Brain microvascular endothelial cell (primary cell): ENCODE results near the gene CEMP1.

ENCODE experiments used
- DNase-seq: peaks from one replicate; pipeline ENCODE4 v3.0.0-alpha.2; 2020
- H3K27ac ChIP-seq: fragments of 250-450 bp; sonication (Bioruptor Pico); 2 replicates; pipeline ENCODE4 v1.5.1; 2020; ENCODE audit warnings: mild to moderate bottlenecking, moderate library complexity
- H3K27me3 ChIP-seq: fragments of 250-450 bp; sonication (Bioruptor Pico); replicated peaks from 2 replicates; pipeline ENCODE4 v1.5.1; 2020; ENCODE audit warnings: mild to moderate bottlenecking
- H3K36me3 ChIP-seq: fragments of 250-450 bp; sonication (Bioruptor Pico); replicated peaks from 2 replicates; pipeline ENCODE4 v1.5.1; 2020; ENCODE audit warnings: mild to moderate bottlenecking
- H3K4me3 ChIP-seq: 2 replicates; pipeline ENCODE4 v1.5.1; 2011; ENCODE audit warnings: low read depth, mild to moderate bottlenecking, control low read depth, low read length, moderate library complexity
- in situ Hi-C: cut with HindIII; loops from 2 replicates; pipeline ENCODE4 v1.10.0; 2017; ENCODE audit warnings: low sequenced_read_pairs, low pct_ligation_motif_present
- TF ChIP-seq, protein P1 (sequence below): IDR thresholded peaks from 2 replicates; pipeline ENCODE4 v1.5.1; 2011; ENCODE audit warnings: low read depth, mild to moderate bottlenecking, moderate library complexity, low read length, control low read depth, inconsistent platforms; ENCODE audit errors: missing control alignments

CEMP1 gene

DNA sequence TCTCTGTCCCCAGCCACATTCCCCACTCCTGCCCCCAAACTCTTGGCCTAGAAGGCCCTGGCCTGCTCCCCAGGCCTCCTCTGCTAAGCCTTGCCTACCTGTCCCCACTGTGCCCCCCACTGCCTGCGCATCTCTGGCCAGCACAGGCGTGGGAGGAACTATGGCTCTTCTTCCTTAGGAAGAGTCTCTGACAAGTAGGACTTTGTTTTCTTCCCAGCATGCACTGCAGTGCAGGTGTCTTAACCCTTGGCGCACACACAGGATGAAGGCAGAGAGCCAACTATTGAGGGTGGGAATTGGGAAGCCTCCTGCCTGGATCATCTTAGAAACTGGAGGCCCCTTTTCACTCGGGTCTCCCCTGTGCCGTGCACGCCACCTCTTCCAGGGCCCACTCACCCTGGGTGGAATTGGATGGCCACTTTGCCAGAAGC, 7.4 kb downstream of the CEMP1 start:
- H3K36me3 ChIP-seq, result peaks cover 43% of the 10 kb centered on the region
- H3K27me3 ChIP-seq, result no peaks in the 10 kb centered on the region
- TF ChIP-seq, protein P1, sequence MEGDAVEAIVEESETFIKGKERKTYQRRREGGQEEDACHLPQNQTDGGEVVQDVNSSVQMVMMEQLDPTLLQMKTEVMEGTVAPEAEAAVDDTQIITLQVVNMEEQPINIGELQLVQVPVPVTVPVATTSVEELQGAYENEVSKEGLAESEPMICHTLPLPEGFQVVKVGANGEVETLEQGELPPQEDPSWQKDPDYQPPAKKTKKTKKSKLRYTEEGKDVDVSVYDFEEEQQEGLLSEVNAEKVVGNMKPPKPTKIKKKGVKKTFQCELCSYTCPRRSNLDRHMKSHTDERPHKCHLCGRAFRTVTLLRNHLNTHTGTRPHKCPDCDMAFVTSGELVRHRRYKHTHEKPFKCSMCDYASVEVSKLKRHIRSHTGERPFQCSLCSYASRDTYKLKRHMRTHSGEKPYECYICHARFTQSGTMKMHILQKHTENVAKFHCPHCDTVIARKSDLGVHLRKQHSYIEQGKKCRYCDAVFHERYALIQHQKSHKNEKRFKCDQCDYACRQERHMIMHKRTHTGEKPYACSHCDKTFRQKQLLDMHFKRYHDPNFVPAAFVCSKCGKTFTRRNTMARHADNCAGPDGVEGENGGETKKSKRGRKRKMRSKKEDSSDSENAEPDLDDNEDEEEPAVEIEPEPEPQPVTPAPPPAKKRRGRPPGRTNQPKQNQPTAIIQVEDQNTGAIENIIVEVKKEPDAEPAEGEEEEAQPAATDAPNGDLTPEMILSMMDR, result no peak
- DNase-seq, result no peak
- H3K27ac ChIP-seq, result no peak overlapping the region
- in situ Hi-C loops, result no loop called here
- H3K4me3 ChIP-seq, result no peak overlapping the region

DNA sequence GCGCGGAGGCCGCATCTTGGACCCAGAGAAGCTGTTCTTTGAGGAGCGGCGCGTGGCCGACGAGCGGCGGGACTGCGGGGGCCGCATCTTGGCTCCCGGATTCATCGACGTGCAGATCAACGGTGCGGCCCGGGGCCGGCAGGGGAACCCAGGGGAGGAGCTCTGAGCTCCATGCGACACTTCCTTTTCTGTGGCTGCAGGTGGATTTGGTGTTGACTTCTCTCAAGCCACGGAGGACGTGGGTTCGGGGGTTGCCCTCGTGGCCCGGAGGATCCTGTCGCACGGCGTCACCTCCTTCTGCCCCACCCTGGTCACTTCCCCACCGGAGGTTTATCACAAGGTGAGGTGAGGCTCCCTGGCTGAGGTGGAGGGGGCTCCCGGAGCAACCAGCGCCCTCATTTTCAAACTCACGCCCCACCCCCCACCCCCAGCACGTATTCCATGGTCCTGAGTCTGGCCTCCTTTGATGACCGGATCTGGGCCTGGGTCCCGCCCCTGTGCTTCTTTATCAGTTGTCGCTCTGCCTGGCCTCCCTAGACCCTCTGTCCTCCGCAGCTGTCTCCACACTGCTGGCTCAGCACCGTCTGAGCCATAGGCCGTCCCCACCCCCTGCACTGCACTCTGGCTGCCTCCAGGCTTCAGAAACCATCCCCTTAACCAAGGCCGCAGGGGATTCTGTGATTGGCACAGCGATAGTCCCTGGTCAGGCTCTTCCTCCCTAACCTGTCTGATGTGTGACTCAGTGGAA, 10.2 kb downstream of the CEMP1 start:
- TF ChIP-seq, protein P1, result peak; percentile 18
- peaks cover 27% of the 10 kb centered on the region for H3K36me3 ChIP-seq
- H3K27me3 ChIP-seq, result no peaks in the 10 kb centered on the region
- in situ Hi-C loops, result no loop called here
- peak overlapping the region; percentile 72 for H3K4me3 ChIP-seq
- DNase-seq, result no peak
- peak overlapping the region; percentile 71 for H3K27ac ChIP-seq

DNA sequence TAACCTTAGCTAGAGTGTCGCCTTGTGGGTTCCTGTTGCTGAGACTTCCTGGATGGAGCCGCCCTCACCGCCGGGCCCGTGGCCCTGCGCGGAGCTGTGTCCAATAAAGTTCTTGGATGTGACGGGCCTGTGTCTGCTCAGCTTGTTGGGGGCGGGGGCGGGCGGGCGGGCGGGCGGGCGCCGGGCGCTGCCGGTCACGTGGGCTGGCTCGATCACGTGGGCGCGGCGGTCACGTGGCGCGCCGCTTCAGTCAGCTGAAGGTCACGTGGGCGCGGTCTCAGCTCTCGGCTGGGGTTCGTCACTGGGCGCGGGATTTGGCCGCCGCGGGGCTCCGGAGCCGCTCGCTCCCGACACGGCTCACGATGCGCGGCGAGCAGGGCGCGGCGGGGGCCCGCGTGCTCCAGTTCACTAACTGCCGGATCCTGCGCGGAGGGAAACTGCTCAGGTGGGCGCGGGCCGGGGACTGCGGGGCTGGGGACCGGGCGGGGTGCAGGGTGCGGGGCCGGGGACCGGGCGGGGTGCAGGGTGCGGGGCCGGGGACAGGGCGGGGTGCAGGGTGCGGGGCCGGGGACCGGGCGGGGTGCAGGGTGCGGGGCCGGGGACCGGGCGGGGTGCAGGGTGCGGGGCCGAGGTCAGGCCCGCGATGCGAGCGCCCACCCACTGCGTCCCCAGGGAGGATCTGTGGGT, 11.0 kb downstream of the CEMP1 start, which contains the start of gene AMDHD2:
Gene AMDHD2, plus strand, starts transcription at position 275 of the 687 bp plus-strand sequence. Its CDS starts 88 bp downstream, at position 363.
- TF ChIP-seq, protein P1, result no peak
- Histone ChIP-seq H3K27ac (peak within 1 kb of the TSS; percentile 71), H3K4me3 (peak within 1 kb of the TSS; percentile 72), H3K36me3 (peaks cover 27% of the 10 kb centered on the region), H3K27me3 (no peaks in the 10 kb centered on the region)
- in situ Hi-C loops, result no loop called here
- DNase-seq, result peak; percentile 87

DNA sequence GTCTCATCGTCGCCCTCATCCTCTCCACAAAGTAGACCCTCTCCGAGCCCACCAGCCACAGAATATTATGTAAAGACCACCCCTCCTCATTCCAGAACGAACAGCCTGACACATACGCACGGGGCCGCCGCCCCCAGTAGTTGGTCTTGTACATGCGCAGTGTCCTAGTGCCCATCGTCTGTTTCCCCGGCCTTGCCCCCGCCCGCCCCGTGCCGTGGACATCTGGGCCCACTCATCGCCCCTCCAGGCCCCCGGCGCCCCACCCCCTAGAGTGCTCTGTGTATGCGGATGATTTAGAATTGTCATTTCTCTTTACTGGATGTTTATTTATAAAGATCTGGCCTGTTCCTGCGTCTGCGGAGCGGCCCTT, 11.5 kb downstream of the CEMP1 start:
- Histone ChIP-seq H3K27ac (no peak overlapping the region), H3K4me3 (peak overlapping the region; percentile 17)

DNA sequence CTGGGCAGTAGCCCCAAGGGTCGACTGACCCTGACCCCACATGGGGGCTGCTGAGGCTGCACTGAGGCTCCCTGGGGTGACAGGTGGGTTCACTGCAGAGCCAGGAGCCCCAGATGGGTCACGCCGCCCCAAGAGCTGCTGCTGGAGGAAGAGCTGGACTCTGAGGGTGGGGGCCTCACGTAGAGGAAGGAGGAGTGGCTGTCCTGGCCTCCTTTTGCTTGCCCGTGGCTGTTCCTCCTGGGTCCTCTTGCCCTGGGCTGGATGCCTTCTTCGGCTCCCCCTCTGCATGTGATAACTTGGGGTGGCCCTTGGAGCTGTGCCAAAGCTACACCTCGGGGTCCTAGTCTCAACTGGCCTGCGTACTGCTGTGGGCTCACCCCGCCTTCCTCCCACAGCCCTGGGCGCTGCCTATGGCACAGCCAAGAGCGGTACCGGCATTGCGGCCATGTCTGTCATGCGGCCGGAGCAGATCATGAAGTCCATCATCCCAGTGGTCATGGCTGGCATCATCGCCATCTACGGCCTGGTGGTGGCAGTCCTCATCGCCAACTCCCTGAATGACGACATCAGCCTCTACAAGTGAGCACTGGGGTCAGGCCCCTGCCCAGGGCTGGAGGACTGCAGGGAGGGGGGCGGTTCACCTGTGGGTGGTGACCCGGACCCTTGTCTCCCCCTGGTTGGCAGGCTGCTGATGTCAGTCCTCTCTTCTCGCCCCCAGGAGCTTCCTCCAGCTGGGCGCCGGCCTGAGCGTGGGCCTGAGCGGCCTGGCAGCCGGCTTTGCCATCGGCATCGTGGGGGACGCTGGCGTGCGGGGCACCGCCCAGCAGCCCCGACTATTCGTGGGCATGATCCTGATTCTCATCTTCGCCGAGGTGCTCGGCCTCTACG, 12.1 kb downstream of the CEMP1 start:
- TF ChIP-seq, protein P1, result no peak
- Histone ChIP-seq H3K27ac (no peak overlapping the region), H3K4me3 (no peak overlapping the region), H3K36me3 (peaks cover 19% of the 10 kb centered on the region), H3K27me3 (no peaks in the 10 kb centered on the region)
- in situ Hi-C loops, result no loop called here
- no peak for DNase-seq

More for the DNA sequence above, 11.5 kb downstream of the CEMP1 start:
- Histone ChIP-seq H3K36me3 (peaks cover 23% of the 10 kb centered on the region), H3K27me3 (no peaks in the 10 kb centered on the region)
- TF ChIP-seq, protein P1, result no peak
- DNase-seq, result no peak
- in situ Hi-C loops, result no loop called here
